Astrocyte (in vitro differentiated cells and primary cell): ENCODE data around the gene BRICD5. TPM values are rescaled to one million over a fixed set of nuclear protein-coding genes. Genes with fewer than 3 reads are reported as not detected.

Experiments used
- DNase-seq: peaks from one replicate; pipeline ENCODE4 v3.0.0-alpha.2; 2010; ENCODE audit warnings: low read depth
- FAIRE-seq: peaks from 2 replicates; lab custom pipeline; 2011; peaks lifted over from hg19 to GRCh38; lab: Jason Lieb, UNC
- H2AFZ ChIP-seq: 2 replicates; pipeline ENCODE4 v1.6.0; 2012; ENCODE audit warnings: low read depth, low read length, inconsistent platforms
- H3K27ac ChIP-seq: 2 replicates; pipeline ENCODE4 v1.5.1; 2011; ENCODE audit warnings: low read depth, low read length, inconsistent platforms
- H3K27me3 ChIP-seq: 2 replicates; pipeline ENCODE4 v1.6.0; 2011; ENCODE audit warnings: low read length, inconsistent platforms; ENCODE audit not compliant: insufficient read depth
- H3K36me3 ChIP-seq: 2 replicates; pipeline ENCODE4 v1.5.1; 2011; ENCODE audit warnings: low read length, inconsistent platforms; ENCODE audit not compliant: insufficient read depth
- H3K4me1 ChIP-seq: 2 replicates; pipeline ENCODE4 v1.5.1; 2011; ENCODE audit warnings: low read length, inconsistent platforms; ENCODE audit not compliant: insufficient read depth
- H3K4me2 ChIP-seq: 2 replicates; pipeline ENCODE4 v1.6.0; 2012; ENCODE audit warnings: low read length, inconsistent platforms
- H3K4me3 ChIP-seq: 2 replicates; pipeline ENCODE4 v1.5.1; 2011; ENCODE audit warnings: low read depth, mild to moderate bottlenecking, low read length, inconsistent platforms; ENCODE audit not compliant: insufficient read depth
- H3K79me2 ChIP-seq: 2 replicates; pipeline ENCODE4 v1.6.0; 2012; ENCODE audit warnings: mild to moderate bottlenecking, low read length, inconsistent platforms; ENCODE audit not compliant: insufficient read depth
- H3K9ac ChIP-seq: 2 replicates; pipeline ENCODE4 v1.6.0; 2012; ENCODE audit warnings: mild to moderate bottlenecking, low read length, inconsistent platforms
- H3K9me3 ChIP-seq: 2 replicates; pipeline ENCODE4 v1.5.1; 2012; ENCODE audit warnings: low read depth, mild to moderate bottlenecking, low read length, inconsistent platforms; ENCODE audit not compliant: insufficient read depth
- H4K20me1 ChIP-seq: 2 replicates; pipeline ENCODE4 v1.6.0; 2012; ENCODE audit warnings: low read length, inconsistent platforms; ENCODE audit not compliant: insufficient read depth
- H3K27ac Mint-ChIP-seq: one replicate; pipeline ENCODE4 v1.8.0; 2021; ENCODE audit warnings: mild to moderate bottlenecking, mixed read lengths; ENCODE audit not compliant: unreplicated experiment
- H3K27me3 Mint-ChIP-seq: one replicate; pipeline ENCODE4 v1.8.0; 2021; ENCODE audit warnings: low read depth, mixed read lengths; ENCODE audit not compliant: unreplicated experiment
- H3K36me3 Mint-ChIP-seq: one replicate; pipeline ENCODE4 v1.8.0; 2021; ENCODE audit warnings: low read depth, mixed read lengths; ENCODE audit not compliant: unreplicated experiment
- H3K4me1 Mint-ChIP-seq: one replicate; pipeline ENCODE4 v1.8.0; 2021; ENCODE audit warnings: low read depth, mixed read lengths; ENCODE audit not compliant: unreplicated experiment
- H3K4me3 Mint-ChIP-seq: one replicate; pipeline ENCODE4 v1.8.0; 2021; ENCODE audit warnings: mild to moderate bottlenecking, moderate library complexity, mixed read lengths; ENCODE audit not compliant: unreplicated experiment
- H3K9me3 Mint-ChIP-seq: one replicate; pipeline ENCODE4 v1.8.0; 2021; ENCODE audit warnings: mild to moderate bottlenecking, mixed read lengths; ENCODE audit not compliant: unreplicated experiment
- CTCF ChIP-seq: IDR thresholded peaks from 2 replicates; pipeline ENCODE4 v1.5.1; 2011; ENCODE audit warnings: low read depth, mild to moderate bottlenecking, inconsistent platforms, low read length, moderate library complexity; ENCODE audit not compliant: insufficient read depth
- EZH2 ChIP-seq: IDR thresholded peaks from 2 replicates; pipeline ENCODE4 v1.6.1; 2012; ENCODE audit warnings: mild to moderate bottlenecking, low read length, inconsistent platforms; ENCODE audit not compliant: insufficient read depth
- total RNA-seq: library from RNA; stranded (reverse); gene quantifications from 2 replicates; pipeline ENCODE4 v1.2.1, GENCODE V29; 2021

Gene BRICD5
- total RNA-seq, 1 donor from 2014 or later = 6.4 TPM

- Histone ChIP-seq H3K9ac (no peak overlapping the region), H3K27me3 (no peaks in the 10 kb centered on the region), H2AFZ (no peak overlapping the region), H4K20me1 (peaks cover 20% of the 10 kb centered on the region), H3K4me1 (no peaks in the 10 kb centered on the region), H3K4me2 (no peak overlapping the region), H3K4me3 (no peak overlapping the region), H3K36me3 (peaks cover 10% of the 10 kb centered on the region), H3K79me2 (no peaks in the 10 kb centered on the region), H3K9me3 (no peaks in the 10 kb centered on the region), H3K27ac (no peak overlapping the region)
- no peak for DNase-seq
- TF ChIP-seq EZH2 = no peak
- H3K36me3 Mint-ChIP-seq = peaks cover 8% of the 10 kb centered on the region
- no peaks in the 10 kb centered on the region for H3K4me1 Mint-ChIP-seq
- FAIRE-seq = no peak
- H3K9me3 Mint-ChIP-seq = no peaks in the 10 kb centered on the region
- peak overlapping the region; percentile 45 for H3K4me3 Mint-ChIP-seq
- no peaks in the 10 kb centered on the region for H3K27me3 Mint-ChIP-seq
- H3K27ac Mint-ChIP-seq = no peak overlapping the region
These were observed 34.5 kb upstream of the BRICD5 start for GRCh38 chr16:2244926-2245795.

GRCh38 chr16:2244301-2244700 lies 33.6 kb upstream of the BRICD5 start:
- Histone ChIP-seq H3K79me2 (no peaks in the 10 kb centered on the region), H2AFZ (no peak overlapping the region), H3K27me3 (no peaks in the 10 kb centered on the region), H3K4me2 (no peak overlapping the region), H4K20me1 (peaks cover 21% of the 10 kb centered on the region), H3K27ac (no peak overlapping the region), H3K4me3 (no peak overlapping the region), H3K9me3 (no peaks in the 10 kb centered on the region), H3K4me1 (no peaks in the 10 kb centered on the region), H3K36me3 (peaks cover 10% of the 10 kb centered on the region), H3K9ac (no peak overlapping the region)
- H3K4me3 Mint-ChIP-seq = no peak overlapping the region
- TF ChIP-seq EZH2 (no peak), CTCF (no peak)
- peaks cover 12% of the 10 kb centered on the region for H3K36me3 Mint-ChIP-seq
- H3K9me3 Mint-ChIP-seq = no peaks in the 10 kb centered on the region
- H3K27me3 Mint-ChIP-seq = no peaks in the 10 kb centered on the region
- no peak overlapping the region for H3K27ac Mint-ChIP-seq
- H3K4me1 Mint-ChIP-seq = no peaks in the 10 kb centered on the region
- FAIRE-seq = no peak
- no peak for DNase-seq

GRCh38 chr16:2243781-2244180 lies 33.1 kb upstream of the BRICD5 start:
- no peak overlapping the region for H3K27ac Mint-ChIP-seq
- H2AFZ ChIP-seq = no peak overlapping the region
- H3K9me3 Mint-ChIP-seq = no peaks in the 10 kb centered on the region
- peaks cover 26% of the 10 kb centered on the region for H4K20me1 ChIP-seq
- H3K36me3 Mint-ChIP-seq = peaks cover 12% of the 10 kb centered on the region
- H3K4me3 ChIP-seq = no peak overlapping the region
- TF ChIP-seq EZH2 (no peak), CTCF (no peak)
- no peak overlapping the region for H3K27ac ChIP-seq
- no peaks in the 10 kb centered on the region for H3K27me3 Mint-ChIP-seq
- no peaks in the 10 kb centered on the region for H3K4me1 ChIP-seq
- DNase-seq = no peak
- no peak overlapping the region for H3K4me3 Mint-ChIP-seq
- H3K9ac ChIP-seq = no peak overlapping the region
- no peaks in the 10 kb centered on the region for H3K4me1 Mint-ChIP-seq
- no peaks in the 10 kb centered on the region for H3K9me3 ChIP-seq
- H3K27me3 ChIP-seq = no peaks in the 10 kb centered on the region
- H3K4me2 ChIP-seq = no peak overlapping the region
- peaks cover 10% of the 10 kb centered on the region for H3K36me3 ChIP-seq
- FAIRE-seq = no peak
- no peaks in the 10 kb centered on the region for H3K79me2 ChIP-seq
